HUDEP-2 (cell line): ENCODE measurements around the gene AK2.
"Not testable (repeated sequence)": the region's sequence is repeated elsewhere in the genome, so short reads cannot be mapped to it uniquely, and the experiment has no call there.

Experiments used
- DNase-seq, 76 experiments: peaks; one replicate each; lab custom pipeline; 2025; ENCODE audit not compliant: unreplicated experiment in 76 of 76; lab: John Stamatoyannopoulos, UW

AK2 gene

DNA sequence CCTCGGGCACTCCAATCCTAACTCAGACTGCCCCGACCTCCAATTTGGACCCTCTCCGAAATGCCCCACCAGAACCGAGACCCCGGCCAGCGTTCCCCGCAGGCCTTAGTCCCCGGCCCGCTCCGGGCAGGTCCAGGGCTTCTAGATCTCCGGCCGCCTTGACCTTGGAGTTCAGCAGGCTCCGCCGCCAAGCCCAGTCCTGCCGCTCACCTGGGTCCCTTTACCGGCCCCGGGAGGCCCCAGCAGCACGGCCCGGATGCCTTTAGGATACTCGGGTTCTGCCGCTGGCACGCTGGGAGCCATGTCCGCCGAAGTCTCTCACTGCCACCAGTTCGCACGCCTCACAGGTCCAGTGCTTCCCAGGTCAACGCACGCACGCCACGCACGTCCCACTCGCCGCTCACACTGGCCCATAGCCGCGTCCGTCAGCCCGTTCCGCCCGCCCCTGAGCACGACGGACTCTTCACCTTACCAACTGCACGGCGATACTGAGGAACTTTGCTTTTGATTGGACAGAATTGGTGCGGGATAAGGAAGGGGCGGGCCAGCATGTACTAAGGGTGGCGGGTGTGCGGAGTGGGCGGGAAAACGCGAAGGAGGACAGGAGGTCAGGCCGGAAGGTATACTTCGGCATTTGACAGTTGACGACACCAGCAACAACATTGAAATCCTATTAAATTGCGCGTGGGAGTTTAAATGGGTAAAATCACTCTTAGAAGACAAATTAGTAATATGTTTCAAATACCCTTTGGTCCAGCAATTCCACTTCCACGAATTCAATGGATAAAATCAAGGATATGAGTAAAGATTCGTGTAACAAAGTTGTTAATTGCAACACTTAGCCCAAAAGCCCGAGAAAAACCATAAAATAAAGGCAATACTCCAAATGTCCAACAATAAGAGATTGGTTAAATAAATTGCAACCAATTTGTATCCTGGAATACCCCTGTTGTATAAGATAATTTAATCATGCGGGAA lies at the start of gene AK2:
Gene AK2 (minus strand): TSS at position 358 of the 978 bp plus-strand sequence. CDS start 55 bp downstream, at position 303.
- peak in 75 of 76 experiments; percentile 50 to 98 (median 94) for DNase-seq

DNA sequence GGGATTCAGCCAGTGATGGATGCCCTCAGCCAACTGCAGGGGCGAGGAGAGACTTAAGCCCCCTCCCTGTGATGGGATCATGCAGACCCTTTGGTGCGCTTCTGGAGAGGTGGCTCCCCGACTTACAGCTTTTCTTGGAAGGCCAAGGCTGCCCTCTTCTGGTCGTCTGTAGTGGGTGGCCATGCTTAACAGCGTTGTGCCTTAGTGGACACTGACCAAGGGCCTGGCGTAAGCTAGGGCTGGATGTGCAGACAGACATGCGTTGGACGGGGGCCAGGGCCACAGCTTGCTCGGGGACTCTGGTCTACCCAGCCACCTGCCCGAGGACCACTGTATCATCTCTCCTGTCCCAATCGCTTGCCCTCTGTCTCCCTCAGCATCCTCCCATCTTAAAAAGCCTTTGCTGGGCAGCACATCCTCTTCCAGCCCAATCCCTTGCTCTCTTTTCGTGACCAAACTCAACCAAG lies 49.7 kb upstream of the AK2 start:
- peak in 34 of 76 experiments; percentile 7 to 53 (median 24) for DNase-seq

DNA sequence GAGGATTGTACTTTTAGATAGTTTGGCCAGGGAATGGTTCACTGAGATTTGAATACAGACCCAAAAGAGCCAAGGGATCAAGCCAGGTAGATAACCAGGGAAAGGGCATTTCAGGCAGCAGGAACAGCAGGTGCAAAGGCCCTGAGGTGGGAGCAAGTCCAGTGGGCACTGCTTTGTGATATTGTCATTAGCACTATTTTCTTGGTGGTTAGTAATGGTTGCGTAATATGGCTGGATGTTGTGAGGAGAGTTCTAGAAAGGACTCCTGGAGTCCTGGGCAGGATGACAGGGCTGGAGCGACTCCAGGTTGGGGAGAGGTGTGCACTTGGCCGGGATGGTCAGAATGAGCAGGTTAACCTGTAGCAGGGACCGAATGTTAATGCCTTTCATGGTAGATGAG lies 48.6 kb upstream of the AK2 start:
- DNase-seq, result no peak

DNA sequence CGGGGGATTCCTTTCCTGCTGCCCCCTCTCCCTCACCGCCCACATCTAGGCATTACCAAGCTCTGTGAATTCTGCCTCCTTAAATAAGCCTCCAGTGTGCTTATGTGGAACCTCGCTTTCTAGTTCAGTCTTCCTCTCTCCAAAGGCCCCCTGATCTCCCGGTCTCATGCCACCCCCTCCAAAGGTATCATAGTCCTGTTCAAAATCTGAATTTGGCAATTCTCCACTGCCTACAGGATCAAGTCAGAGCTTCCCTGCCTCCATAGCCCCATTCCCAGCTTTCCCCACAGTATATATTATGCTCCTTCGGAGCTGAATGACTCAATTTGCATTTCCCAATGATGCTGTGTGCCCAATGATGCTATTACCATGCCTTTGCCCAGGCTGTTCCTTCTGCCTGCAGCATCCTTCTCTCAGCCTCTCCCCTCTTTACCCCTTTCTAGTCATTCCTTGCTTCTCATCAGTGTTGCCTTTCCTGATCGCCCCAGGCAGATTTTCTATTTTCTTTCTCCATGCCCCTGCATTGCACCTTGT lies 46.0 kb upstream of the AK2 start:
- no peak for DNase-seq

DNA sequence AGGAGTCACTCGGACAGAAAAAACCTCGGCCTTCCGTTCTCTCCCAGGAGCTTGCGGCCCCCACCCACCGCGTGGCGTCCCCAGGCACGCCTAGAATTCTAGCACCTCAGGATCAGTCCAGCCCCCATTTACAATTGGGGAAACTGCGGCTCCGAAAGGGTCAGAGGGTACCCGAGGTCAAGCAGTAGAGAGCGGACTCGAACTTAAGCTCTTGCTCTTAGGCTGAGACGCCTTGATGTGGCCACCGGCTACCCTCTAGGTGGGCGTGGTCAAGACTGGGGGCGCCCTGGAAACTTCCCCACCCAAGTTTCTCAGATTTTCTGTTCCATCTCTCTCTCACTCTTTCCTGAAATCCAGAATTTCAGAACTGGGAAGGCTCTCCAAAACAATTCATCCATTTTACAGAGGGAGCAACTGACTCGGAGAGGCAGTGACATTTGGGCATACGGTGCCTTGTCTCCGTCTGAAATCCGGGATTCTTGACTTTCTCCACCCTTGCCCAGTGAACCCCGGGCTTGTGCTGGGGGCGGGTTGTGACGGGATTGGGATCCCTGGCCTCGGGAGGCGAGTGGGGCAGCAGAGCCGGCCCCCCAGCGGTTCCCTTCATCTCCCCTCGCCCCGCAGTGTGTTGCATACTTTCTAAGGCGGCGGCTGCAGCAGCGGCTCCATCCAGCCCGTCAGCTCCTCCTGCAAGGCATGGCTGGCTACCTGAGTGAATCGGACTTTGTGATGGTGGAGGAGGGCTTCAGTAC lies 45.0 kb upstream of the AK2 start:
- DNase-seq, result peak in 1 of 76 experiments; percentile 8

DNA sequence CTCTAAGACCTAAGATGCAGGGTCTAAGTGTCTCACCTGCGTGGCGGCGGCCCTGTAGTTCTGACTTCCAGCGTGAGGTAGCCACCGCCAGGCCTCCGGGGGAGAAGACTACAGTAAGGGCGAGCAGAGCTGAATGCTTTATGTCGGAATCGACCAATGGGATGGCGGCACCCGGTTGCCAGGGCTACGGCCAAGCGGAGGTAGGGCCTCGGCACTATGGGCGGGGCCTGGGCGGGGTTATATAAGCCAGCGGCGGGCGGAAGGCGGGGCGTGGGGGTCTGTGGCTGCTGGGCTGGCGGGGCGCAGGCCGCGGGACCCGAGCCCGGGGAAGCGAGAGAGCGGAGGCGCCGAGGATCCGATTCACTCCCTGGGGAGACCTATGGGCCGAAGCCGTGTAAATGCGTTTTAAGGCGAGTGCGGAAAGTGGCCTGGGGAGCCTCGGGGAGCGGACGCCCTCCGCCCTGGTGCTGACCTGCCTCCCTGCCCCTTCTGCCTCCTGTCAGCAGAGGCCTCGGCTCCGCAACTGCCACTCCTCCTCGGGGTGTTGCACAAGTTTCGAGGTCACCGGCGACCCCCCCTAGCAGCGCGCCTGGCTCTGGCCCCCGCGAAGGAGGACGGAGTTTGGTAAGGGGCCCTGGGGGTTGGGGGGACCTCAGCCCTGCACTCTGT lies 44.3 kb upstream of the AK2 start, which contains the start of gene AZIN2:
Gene AZIN2 (plus strand): TSS at position 269 of the 669 bp plus-strand sequence. CDS start 1,097 bp downstream, outside the sequence.
- peak in 73 of 76 experiments; percentile 6 to 88 (median 71) for DNase-seq

DNA sequence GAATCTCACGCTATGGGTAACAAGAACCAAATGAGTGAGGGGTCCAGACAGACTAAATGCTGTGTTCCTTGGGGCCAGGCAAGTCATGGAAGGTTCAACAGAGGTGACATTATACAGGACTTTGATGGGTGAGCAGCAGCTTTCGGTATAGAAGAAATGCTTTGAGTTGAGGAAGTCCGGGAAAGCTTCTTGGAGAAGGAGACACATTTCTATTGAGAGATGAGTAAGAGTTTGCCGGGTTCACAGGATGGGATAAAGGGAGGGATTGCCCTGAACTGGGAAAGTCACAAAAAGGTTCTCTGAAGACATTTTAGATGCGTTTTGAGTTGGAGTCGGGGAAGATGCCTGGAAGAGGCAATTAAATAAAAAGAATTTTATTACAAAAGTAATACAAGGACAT lies 43.7 kb upstream of the AK2 start:
- no peak for DNase-seq

DNA sequence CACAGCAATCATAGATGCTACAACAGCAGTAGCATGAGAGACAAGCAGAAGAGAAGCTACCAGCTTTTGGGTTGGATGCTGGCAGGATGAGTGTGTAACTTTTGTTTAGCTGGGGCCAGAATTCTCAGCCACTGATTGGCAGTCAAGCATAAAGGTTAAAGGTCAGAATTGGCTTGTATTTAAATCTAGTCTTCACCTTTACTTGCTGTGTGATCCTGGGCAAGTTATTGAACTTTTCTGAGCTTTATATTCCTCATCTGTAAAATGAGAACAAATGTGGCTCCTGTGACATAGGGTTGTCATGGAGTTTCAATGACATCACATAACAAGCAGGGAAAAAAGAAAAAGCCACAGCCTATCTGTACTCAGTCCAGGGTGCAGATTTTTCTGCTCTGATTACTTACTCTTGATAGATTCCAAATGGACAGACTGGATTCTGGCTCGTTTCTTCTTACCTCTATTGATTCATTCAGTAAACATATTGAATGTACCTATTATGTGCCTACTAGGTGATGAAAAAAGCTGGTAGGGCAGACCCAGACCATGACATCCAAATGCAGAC lies 41.4 kb upstream of the AK2 start:
- DNase-seq, result no peak

DNA sequence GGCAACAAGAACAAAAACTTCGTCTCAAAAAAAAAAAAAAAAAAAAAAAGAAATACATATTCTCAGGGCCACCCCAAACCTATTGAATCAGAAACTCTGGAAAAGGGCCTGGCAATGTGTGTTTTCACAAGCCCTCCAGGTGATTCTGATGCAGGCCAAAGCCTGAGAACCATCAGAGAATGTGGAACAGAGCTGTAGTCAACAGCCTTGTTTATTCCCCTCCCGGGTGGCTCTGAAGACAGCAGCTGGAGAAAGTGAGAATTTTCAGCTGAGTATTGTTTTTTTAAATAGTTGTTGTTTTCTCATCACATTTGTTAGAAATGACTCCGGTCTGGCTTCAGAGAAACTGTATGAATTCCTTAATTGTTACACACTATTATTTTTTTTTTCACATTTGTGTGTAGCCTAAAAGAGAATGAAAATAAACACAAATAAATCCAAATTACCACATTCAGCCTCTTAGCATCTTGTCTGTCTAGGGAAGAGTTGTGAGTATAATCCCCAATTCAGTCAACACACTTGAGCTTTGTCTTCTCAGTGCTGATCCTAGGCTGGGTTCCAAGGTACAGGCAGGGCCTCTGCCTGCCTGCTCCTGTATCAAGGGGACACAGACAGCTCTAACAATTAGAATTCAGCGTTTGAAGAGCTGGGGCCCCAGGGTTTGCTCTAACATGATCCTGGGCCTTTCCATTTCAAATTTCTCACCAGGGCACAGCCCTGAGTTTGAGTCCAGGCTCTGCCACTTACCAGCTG lies 37.7 kb upstream of the AK2 start:
- DNase-seq, result no peak

DNA sequence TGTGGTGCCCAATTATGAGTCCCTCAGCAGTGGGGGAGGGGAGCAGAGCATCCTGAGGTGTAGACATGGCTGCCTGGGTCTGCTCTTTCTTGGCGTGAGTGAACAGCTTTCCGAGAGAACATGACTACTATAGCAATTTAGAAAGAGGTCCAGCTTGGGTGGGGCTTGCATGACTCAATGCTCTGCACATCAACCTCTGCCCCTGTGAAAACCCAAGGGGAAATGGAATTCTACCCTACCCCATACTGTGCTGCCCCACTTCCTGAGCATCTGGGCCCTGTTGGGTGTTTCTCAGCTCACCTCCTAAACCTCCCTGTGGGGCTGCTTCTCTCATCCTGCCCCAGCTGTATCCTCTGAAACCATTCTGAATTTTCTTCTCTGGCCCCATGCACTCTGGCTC lies 36.0 kb upstream of the AK2 start:
- no peak for DNase-seq

DNA sequence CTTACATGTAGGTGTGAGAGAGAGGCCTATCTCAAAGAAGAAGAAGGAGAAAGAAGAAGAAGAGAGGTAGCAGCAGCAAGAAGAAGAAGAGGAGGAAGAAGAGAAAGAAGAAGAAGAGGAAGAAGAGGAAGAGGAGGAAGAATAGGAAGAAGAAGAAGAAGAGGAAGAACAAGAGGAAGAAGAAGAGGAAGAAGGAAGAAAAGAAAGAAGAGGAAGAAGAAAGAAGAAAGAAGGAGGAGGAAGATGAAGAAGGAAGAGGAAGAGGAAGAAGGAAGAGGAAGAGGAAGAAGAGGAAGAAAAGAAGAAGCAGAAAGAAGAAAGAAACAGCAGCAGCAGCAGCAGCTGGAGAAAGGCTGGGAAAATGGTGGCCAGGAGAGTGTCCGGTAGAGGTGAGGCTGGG lies 33.9 kb upstream of the AK2 start:
- DNase-seq, result no peak

DNA sequence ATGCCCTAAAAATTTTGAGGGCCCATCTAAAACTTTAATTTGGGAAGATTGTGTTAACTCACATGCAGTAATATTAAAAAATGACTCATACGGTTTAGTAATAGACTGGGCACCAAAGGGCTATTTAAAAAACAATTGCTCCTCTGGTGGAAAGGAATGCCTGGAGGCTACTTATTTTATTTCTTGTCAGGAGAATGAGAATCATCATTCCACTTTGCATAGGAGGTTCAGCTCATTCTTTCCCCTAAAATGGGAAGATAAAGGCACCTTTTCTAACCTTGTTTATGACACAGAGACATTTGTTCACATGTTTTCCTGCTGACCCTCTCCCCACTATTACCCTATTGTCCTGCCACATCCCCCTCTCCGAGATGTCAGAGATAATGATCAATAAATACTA lies 31.4 kb upstream of the AK2 start:
- DNase-seq, result not testable (repeated sequence)

DNA sequence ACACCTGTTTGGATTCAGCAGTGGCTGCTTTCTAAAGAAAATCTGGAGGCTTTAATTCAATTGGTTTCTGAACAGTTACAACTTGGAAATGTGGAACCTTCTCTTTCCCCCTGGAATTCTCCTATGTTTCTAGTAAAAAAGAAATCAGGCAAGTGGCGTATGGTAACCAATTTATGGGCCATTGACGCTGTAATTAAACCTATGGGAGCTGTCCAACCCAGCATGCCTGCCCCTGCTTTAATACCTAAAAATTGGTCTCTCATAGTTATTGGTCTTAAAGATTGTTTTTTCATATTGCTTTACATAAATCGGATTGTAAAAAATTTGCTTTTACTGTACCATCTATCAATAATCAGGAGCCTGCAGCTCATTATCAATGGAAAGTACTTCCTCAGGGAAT lies 29.8 kb upstream of the AK2 start:
- not testable (repeated sequence) for DNase-seq

DNA sequence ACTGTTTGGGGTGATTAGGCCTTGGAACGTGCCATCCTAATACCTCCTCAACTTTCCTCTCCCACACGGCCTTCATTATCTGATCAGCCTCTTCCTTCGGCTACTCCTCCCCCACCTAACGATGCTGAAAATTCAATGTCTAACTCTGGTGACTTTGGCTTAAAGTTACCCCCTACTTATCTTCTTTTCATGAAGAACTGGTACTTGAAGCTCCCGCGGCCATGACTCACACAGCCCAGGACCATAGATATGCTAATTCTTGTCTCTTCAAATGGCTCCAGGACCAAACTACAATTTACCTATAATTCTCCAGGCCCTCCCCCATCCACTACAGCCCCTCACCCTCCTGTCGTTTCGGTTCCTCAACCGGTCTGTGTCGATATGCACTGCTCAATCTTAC lies 28.6 kb upstream of the AK2 start:
- DNase-seq, result no peak

DNA sequence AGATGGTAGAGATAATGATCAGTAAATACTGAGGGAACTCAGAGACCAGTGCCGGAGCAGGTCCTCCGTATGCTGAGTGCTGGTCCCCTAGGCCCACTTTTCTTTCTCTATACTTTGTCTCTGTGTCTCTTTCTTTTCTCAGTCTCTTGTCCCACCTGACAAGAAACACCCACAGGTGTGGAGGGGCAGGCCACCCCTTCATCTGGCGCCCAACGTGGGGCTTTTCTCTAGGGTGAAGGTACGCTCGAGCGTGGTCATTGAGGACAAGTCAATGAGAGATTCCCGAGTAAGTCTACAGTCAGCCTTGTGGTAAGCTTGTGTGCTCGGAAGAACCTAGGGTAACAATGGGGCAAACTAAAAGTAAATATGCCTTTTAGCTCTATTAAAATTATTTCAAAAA lies 27.6 kb upstream of the AK2 start:
- not testable (repeated sequence) for DNase-seq

DNA sequence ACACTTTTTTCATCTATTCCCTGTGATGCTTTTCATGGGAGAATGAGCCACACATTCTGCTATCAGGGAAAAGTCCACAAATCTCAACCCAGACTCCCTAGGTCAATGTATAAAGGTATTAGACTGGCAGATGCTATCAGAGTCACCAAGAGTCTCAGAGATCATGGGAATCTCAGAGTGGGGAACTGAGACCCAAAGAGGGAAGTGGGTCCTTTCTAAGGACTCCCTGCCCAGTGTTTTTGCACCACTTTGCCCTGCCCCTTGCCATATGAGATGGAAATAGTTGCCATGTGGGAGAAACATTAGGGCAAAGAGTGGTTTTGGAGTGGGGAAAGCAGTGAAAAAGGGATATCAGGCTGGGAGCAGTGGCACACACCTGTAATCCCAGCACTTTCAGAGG lies 25.2 kb upstream of the AK2 start:
- DNase-seq, result no peak

DNA sequence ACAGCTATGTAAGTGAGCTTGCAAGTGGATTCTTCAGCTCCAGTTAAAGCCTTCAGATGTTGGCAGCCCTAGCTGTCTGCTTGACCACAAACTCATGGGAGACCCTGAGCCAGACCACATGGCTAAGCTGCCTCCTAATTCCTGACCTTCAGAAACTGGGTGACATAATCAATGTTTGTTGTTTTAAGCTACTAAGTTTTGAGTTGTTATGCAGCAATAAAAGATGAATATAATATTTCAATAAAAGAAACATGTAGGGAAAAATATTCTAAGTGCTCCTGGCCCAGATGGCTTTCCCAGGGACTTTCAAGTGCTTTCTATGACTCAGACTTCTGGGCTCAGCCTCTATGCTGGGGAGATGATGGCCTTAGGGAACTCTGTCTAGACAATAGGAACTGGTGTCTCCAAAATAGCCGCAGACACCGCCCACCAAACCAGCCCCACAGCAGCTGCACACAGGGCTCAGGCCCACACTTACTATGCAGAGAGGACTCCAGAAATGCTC lies 23.9 kb upstream of the AK2 start:
- no peak for DNase-seq

DNA sequence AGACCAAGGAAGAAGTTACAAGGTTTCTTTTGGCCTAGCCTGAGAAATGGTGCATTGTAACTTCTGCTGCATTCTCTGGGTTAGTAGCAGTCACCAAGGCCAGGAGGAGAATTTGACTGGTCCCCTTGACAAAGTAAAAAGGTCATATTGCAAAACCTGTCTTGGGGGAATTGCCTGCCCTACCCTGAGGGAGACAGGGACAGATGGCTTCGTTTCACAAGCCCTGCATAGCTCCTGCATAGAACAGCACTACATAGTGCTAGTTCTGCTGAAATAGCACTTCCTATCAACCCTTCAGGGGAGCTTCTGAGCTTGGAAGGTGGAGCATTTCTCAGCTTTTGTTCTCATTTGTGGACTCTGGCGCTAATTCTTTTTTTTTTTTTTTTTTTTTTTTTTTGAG lies 20.4 kb upstream of the AK2 start:
- DNase-seq, result no peak

DNA sequence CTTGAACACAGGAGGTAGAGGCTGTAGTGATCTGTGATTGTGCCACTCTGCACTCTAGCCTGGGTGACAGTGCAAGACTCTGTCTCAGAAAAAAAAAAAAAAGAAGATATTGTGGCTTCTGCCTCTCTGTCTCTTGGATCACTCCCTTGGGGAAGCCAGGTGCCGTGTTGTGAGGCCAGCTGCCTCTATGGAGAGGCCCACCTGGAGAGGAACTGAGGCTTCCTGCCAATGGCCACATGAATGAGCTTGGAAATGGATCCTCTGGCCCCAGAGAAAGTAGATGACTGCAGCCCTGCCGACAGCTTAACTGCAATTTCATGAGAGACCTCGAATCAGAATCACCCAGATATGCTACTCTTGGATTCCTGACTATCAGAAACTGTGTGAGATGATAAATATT lies 19.7 kb upstream of the AK2 start:
- no peak for DNase-seq
